Keratinocyte (primary cell): ENCODE results near the gene PPP1R13L. TPM values are rescaled to one million over a fixed set of nuclear protein-coding genes. Genes with fewer than 3 reads are reported as not detected.

Source experiments
- DNase-seq: peaks from one replicate; pipeline ENCODE4 v3.0.0-alpha.2; 2011; ENCODE audit warnings: low read depth, missing footprints, low spot score
- FAIRE-seq: peaks from 2 replicates; lab custom pipeline; 2011; peaks lifted over from hg19 to GRCh38; lab: Jason Lieb, UNC
- H2AFZ ChIP-seq: 2 replicates; pipeline ENCODE4 v1.6.0; 2012; ENCODE audit warnings: low read length, control low read depth, inconsistent platforms; ENCODE audit not compliant: control insufficient read depth
- H3K27ac ChIP-seq: 2 replicates; pipeline ENCODE4 v1.5.1; 2011; ENCODE audit warnings: low read length; ENCODE audit not compliant: control insufficient read depth, insufficient read depth
- H3K27me3 ChIP-seq: 3 replicates; pipeline ENCODE4 v1.6.0; 2011; ENCODE audit warnings: low read length; ENCODE audit not compliant: control insufficient read depth, insufficient read depth; ENCODE audit errors: extremely low read depth
- H3K36me3 ChIP-seq, 2 experiments: 2 replicates in 1 of 2; 3 replicates in 1 of 2; pipeline ENCODE4 v1.5.1; 2011; ENCODE audit warnings: low read length in 2 of 2, mild to moderate bottlenecking in 1 of 2; ENCODE audit not compliant: control insufficient read depth in 2 of 2, insufficient read depth in 2 of 2; ENCODE audit errors: extremely low read depth in 1 of 2
- H3K4me1 ChIP-seq: 3 replicates; pipeline ENCODE4 v1.5.1; 2011; ENCODE audit warnings: low read length; ENCODE audit not compliant: control insufficient read depth, insufficient read depth; ENCODE audit errors: extremely low read depth
- H3K4me2 ChIP-seq: 3 replicates; pipeline ENCODE4 v1.6.0; 2011; ENCODE audit warnings: low read depth, low read length; ENCODE audit not compliant: control insufficient read depth, insufficient read depth; ENCODE audit errors: extremely low read depth
- H3K4me3 ChIP-seq, 3 experiments: fragments of 200-600 bp in 1 of 3; sonication (generic) in 1 of 3; 2 replicates in 2 of 3; 3 replicates in 1 of 3; pipeline ENCODE4 v1.5.1; 2011 to 2016; ENCODE audit warnings: low read length in 3 of 3, mild to moderate bottlenecking in 3 of 3, control low read depth in 2 of 3, inconsistent platforms in 1 of 3, low read depth in 1 of 3, mixed read lengths in 1 of 3, mixed run types in 1 of 3, moderate library complexity in 1 of 3; ENCODE audit not compliant: control insufficient read depth in 2 of 3, insufficient read depth in 2 of 3; ENCODE audit errors: extremely low read depth in 1 of 3
- H3K79me2 ChIP-seq: 2 replicates; pipeline ENCODE4 v1.6.0; 2012; ENCODE audit warnings: low read length; ENCODE audit not compliant: control insufficient read depth, insufficient read depth
- H3K9ac ChIP-seq: 3 replicates; pipeline ENCODE4 v1.6.0; 2011; ENCODE audit warnings: low read length; ENCODE audit not compliant: control insufficient read depth, insufficient read depth; ENCODE audit errors: extremely low read depth
- H3K9me1 ChIP-seq: 3 replicates; pipeline ENCODE4 v1.6.0; 2011; ENCODE audit warnings: low read length; ENCODE audit not compliant: control insufficient read depth, insufficient read depth; ENCODE audit errors: extremely low read depth
- H3K9me3 ChIP-seq: 2 replicates; pipeline ENCODE4 v1.5.1; 2012; ENCODE audit warnings: low read depth, low read length; ENCODE audit not compliant: control insufficient read depth
- H4K20me1 ChIP-seq: 3 replicates; pipeline ENCODE4 v1.6.0; 2011; ENCODE audit warnings: low read length; ENCODE audit not compliant: control insufficient read depth, insufficient read depth; ENCODE audit errors: extremely low read depth
- EZH2 ChIP-seq: IDR thresholded peaks from one replicate; pipeline ENCODE4 v1.6.1; 2012; ENCODE audit warnings: inconsistent platforms, mild to moderate bottlenecking, low read length, moderate library complexity
- dilution Hi-C: fragments of 300-500 bp; cut with MboI; formaldehyde crosslinking; loops from one replicate; pipeline ENCODE4 v1.7.0; 2020; ENCODE audit warnings: low sequenced_read_pairs; ENCODE audit not compliant: extremely low pct_ligation_motif_present
- polyA plus RNA-seq, 5 experiments: library from polyadenylated mRNA; depleted of rRNA in 3 of 5; stranded (reverse) in 3 of 5; stranded (forward) in 1 of 5; unstranded in 1 of 5; fragments of >200 nt; gene quantifications; 1 replicate in 1 of 5; 2 replicates in 3 of 5; 3 replicates in 1 of 5; pipeline versions ENCODE4 v1.2.1 to v1.2.3, GENCODE V29; 2011 to 2012; ENCODE audit warnings: missing spikeins in 2 of 5, low read depth in 1 of 5, low replicate concordance in 1 of 5
- TF ChIP-seq, protein P1 (sequence below), 3 experiments: IDR thresholded peaks in 1 of 3; conservative IDR thresholded peaks in 1 of 3; optimal IDR thresholded peaks in 1 of 3; 2 replicates in 2 of 3; 3 replicates in 1 of 3; pipeline versions ENCODE3 to v1.5.1; 2011; ENCODE audit warnings: low read length in 3 of 3, mild to moderate bottlenecking in 3 of 3, moderate library complexity in 2 of 3, control low read depth in 1 of 3, inconsistent platforms in 1 of 3; ENCODE audit not compliant: insufficient read depth in 2 of 3; ENCODE audit errors: extremely low read depth in 1 of 3

Gene PPP1R13L
- polyA plus RNA-seq, 1 donor (not counting 4 experiments of a cell fraction or from before 2014, with no cell fraction given), result 31.2 TPM

DNA sequence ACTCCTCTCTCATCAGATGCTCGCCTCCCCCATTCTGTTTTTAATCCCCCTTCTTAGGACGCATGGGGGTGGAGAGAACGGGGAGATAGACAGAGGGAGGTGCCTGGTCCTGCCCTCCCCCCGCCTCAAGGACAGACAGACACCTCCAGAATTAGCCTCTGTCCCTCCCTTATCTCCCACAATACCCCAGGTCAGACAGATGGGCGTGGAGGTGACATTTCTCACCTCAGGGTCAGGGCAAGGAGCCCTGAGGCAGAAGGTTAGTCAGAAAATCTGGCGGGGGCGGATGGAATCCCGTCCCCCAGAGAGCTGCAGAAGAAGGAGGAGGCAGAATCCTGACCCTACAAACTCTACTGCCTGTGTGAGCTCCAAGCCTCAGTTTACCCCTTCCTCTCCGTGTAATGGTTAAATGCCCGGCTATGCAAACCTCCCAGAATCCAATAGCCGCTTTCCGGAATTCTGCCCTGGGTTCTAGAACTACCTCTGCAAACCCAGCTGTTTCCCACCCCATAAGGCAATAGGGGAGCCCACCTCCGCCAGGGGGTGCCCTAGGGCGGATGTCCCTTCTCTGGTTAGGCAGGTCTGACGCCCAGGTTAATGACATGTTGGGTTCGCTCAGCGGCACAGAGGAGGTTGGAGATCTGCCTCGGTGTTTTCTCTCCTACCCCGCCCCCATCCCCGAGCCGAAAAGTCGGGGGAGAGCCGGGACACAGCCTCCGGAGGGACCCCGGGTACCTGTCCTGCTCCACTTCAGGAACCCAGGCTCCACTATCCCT lies 900 bp downstream of the PPP1R13L start:
- Histone ChIP-seq H3K9ac (peak overlapping the region; percentile 97), H4K20me1 (no peaks in the 10 kb centered on the region), H3K9me1 (no peaks in the 10 kb centered on the region), H3K27ac (peak overlapping the region; percentile 97), H3K36me3 (peaks cover 3 to 26% of the 10 kb centered on the region in 2 experiments), H3K4me1 (peaks cover 35% of the 10 kb centered on the region), H3K9me3 (no peaks in the 10 kb centered on the region), H3K79me2 (peaks cover 66% of the 10 kb centered on the region), H3K4me2 (peak overlapping the region; percentile 99), H3K27me3 (no peaks in the 10 kb centered on the region), H2AFZ (no peak overlapping the region), H3K4me3 (peak overlapping the region; percentile 96 to 98 (median 97))
- dilution Hi-C loops, result no loop called here
- DNase-seq (peak; percentile 75), FAIRE-seq (peak; percentile 58)
- TF ChIP-seq, protein P1, sequence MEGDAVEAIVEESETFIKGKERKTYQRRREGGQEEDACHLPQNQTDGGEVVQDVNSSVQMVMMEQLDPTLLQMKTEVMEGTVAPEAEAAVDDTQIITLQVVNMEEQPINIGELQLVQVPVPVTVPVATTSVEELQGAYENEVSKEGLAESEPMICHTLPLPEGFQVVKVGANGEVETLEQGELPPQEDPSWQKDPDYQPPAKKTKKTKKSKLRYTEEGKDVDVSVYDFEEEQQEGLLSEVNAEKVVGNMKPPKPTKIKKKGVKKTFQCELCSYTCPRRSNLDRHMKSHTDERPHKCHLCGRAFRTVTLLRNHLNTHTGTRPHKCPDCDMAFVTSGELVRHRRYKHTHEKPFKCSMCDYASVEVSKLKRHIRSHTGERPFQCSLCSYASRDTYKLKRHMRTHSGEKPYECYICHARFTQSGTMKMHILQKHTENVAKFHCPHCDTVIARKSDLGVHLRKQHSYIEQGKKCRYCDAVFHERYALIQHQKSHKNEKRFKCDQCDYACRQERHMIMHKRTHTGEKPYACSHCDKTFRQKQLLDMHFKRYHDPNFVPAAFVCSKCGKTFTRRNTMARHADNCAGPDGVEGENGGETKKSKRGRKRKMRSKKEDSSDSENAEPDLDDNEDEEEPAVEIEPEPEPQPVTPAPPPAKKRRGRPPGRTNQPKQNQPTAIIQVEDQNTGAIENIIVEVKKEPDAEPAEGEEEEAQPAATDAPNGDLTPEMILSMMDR (optimal IDR thresholded peaks at IDR 0.05 in 1 of 3, IDR thresholded peaks at IDR 0.05 in 1 of 3, conservative IDR thresholded peaks at IDR 0.05 in 1 of 3; ENCODE audit: extremely low read depth in 1 of 3, insufficient read depth in 2 of 3, low read length in 3 of 3), result peak; percentile 71 to 76 (median 72)
- no peak for TF ChIP-seq EZH2

DNA sequence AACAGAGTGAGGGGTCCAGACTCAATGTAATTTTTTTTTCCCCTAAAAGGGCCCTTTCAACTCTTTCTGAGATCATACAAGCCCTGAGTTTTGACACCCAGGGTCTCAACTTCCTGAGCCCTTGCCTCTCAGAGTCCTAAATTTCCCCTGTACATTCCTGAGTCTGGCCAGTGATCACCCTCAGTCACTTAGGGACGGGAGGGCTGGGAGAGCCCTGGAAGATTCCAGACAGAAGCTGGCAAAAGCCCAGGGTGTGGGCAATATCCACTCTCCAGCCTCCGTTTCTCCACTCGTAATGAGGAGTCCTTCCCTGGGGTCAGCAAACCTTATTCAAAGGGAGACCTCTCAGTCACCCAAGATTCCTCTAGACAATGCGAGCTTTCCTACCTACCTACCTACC lies 1.6 kb downstream of the PPP1R13L start:
- peak overlapping the region; percentile 97 for H3K9ac ChIP-seq
- dilution Hi-C loops, result no loop called here
- no peak for TF ChIP-seq EZH2
- TF ChIP-seq, protein P1 (optimal IDR thresholded peaks at IDR 0.05 in 1 of 3, IDR thresholded peaks at IDR 0.05 in 1 of 3, conservative IDR thresholded peaks at IDR 0.05 in 1 of 3; ENCODE audit: extremely low read depth in 1 of 3, insufficient read depth in 2 of 3, low read length in 3 of 3), result no peak

More for the DNA sequence above, 1.6 kb downstream of the PPP1R13L start:
- Histone ChIP-seq H3K9me1 (no peaks in the 10 kb centered on the region), H3K4me1 (peaks cover 35% of the 10 kb centered on the region), H3K4me3 (peak overlapping the region; percentile 96 to 98 (median 97)), H3K4me2 (peak overlapping the region; percentile 99), H2AFZ (no peak overlapping the region), H3K36me3 (peaks cover 3 to 26% of the 10 kb centered on the region in 2 experiments), H3K27me3 (no peaks in the 10 kb centered on the region), H3K79me2 (peaks cover 67% of the 10 kb centered on the region), H3K9me3 (no peaks in the 10 kb centered on the region), H4K20me1 (no peaks in the 10 kb centered on the region), H3K27ac (peak overlapping the region; percentile 97)
- FAIRE-seq, result no peak
- DNase-seq, result no peak
